Measurements from ENCODE around the gene ARHGAP44. TPM values are rescaled to one million over a fixed set of nuclear protein-coding genes. Genes with fewer than 3 reads are reported as not detected.

Gene ARHGAP44
- total and polyA plus RNA-seq, 2 donors (not counting 3 experiments of a cell fraction or from before 2014, with no cell fraction given), result 0.11 to 0.42 TPM

DNA sequence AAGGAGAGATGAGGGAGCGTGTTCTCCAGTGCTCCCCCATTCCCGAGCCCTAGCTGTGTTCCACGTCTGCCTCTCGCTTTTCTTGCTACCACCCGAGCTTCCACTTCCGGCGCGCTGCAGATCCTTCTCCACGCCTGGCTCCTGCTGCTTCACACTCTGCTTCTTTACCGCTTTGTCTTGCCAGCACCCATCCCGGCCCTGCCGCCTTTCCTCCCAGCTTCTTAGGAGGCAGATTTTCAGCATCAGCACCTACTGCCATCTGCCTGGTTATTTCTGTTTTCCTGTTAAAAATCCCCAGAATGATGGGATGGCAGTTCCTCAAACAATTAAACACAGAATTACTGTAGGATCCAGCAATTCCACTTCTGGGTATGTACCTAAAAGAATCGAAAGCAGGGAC, 163.9 kb downstream of the ARHGAP44 start:
- no peaks in the 10 kb centered on the region for H3K79me2 ChIP-seq (ENCODE audit: control insufficient read depth, insufficient read depth, low read length)
- no peak for FAIRE-seq
- no peaks in the 10 kb centered on the region for H3K9me3 ChIP-seq (replicated peaks; ENCODE audit: control insufficient read depth, insufficient read depth, low read length)
- H3K9ac ChIP-seq (replicated peaks; ENCODE audit: extremely low read depth, insufficient read depth, low read length), result no peak overlapping the region
- no peak overlapping the region for H3K4me3 ChIP-seq (replicated peaks in 1 of 3; ENCODE audit: insufficient read depth in 1 of 3, low read depth in 1 of 3, low read length in 3 of 3)
- ChIA-PET POLR2A (interaction anchor here (0.8 kb wide), 1 partner anchor 20 kb away, joined by 3 read pairs; no protein-coding TSS in a partner anchor), CTCF (no interaction called here)
- H3K27ac ChIP-seq (ENCODE audit: insufficient read depth, low read depth, low read length), result no peak overlapping the region
- H3K36me3 ChIP-seq (ENCODE audit: control insufficient read depth in 2 of 2, extremely low read depth in 1 of 2, insufficient read depth in 2 of 2, low read length in 2 of 2), result no peaks in the 10 kb centered on the region
- no TSS peak for BruUV-seq (replicated peaks)
- TF ChIP-seq MYC (IDR thresholded peaks at IDR 0.05; ENCODE audit: low read depth, low read length) (no peak), JUN (IDR thresholded peaks at IDR 0.05; ENCODE audit: borderline replicate concordance, insufficient read depth, insufficient read length, low read depth) (no peak), FOS (IDR thresholded peaks at IDR 0.05; ENCODE audit: borderline replicate concordance, insufficient read depth, low read length) (no peak), POLR2A (IDR thresholded peaks at IDR 0.05; ENCODE audit: low read depth, low read length) (no peak)
- TF ChIP-seq, protein P1, sequence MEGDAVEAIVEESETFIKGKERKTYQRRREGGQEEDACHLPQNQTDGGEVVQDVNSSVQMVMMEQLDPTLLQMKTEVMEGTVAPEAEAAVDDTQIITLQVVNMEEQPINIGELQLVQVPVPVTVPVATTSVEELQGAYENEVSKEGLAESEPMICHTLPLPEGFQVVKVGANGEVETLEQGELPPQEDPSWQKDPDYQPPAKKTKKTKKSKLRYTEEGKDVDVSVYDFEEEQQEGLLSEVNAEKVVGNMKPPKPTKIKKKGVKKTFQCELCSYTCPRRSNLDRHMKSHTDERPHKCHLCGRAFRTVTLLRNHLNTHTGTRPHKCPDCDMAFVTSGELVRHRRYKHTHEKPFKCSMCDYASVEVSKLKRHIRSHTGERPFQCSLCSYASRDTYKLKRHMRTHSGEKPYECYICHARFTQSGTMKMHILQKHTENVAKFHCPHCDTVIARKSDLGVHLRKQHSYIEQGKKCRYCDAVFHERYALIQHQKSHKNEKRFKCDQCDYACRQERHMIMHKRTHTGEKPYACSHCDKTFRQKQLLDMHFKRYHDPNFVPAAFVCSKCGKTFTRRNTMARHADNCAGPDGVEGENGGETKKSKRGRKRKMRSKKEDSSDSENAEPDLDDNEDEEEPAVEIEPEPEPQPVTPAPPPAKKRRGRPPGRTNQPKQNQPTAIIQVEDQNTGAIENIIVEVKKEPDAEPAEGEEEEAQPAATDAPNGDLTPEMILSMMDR (IDR thresholded peaks at IDR 0.05; ENCODE audit: extremely low read depth in 1 of 2, insufficient read depth in 1 of 2, low read depth in 1 of 2, low read length in 2 of 2), result no peak
- H3K9me1 ChIP-seq (replicated peaks; ENCODE audit: control insufficient read depth, extremely low read depth, insufficient read depth, low read length), result no peaks in the 10 kb centered on the region
- dilution Hi-C loops (cut with MboI; ENCODE audit: extremely low pct_ligation_motif_present, low sequenced_read_pairs), result loop anchor here (25.0 kb wide), 1 partner anchor 91 kb away; no protein-coding TSS in a partner anchor
- intact Hi-C loops (cut with micrococcal nuclease), result no loop called here
- H3K27me3 ChIP-seq (ENCODE audit: control insufficient read depth in 2 of 2, insufficient read depth in 2 of 2, low read length in 2 of 2), result no peaks in the 10 kb centered on the region
- H3K4me2 ChIP-seq (ENCODE audit: insufficient read depth, low read length), result no peak overlapping the region
- H2AFZ ChIP-seq (ENCODE audit: low read depth, low read length), result no peak overlapping the region
- H4K20me1 ChIP-seq (replicated peaks; ENCODE audit: control insufficient read depth, extremely low read depth, insufficient read depth, low read length), result no peaks in the 10 kb centered on the region
- no peak for DNase-seq (ENCODE audit: low read depth, low spot score)
- H3K4me1 ChIP-seq (ENCODE audit: control insufficient read depth, extremely low read depth, insufficient read depth, low read length), result no peaks in the 10 kb centered on the region

DNA sequence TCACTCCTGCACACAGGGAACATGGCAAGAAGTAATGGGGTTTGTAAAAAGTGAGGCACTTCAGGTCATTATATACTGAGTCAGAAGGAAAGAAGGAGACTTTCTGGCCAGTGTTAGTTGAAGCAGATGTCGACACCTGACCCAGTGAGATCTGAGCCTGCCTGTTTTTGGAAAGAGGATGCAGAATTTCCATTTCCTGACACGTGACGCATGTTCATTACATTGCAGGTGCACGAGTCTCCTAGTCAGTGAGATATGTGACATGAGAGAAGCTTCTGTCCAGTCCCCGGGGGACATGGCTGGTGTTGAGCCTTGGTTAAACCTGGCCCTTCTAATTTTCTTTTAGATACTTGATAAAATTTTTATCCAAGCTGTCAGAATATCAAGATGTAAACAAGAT, 166.2 kb downstream of the ARHGAP44 start:
- no peak overlapping the region for H2AFZ ChIP-seq (ENCODE audit: low read depth, low read length)
- H3K9me3 ChIP-seq (replicated peaks; ENCODE audit: control insufficient read depth, insufficient read depth, low read length), result no peaks in the 10 kb centered on the region
- H4K20me1 ChIP-seq (replicated peaks; ENCODE audit: control insufficient read depth, extremely low read depth, insufficient read depth, low read length), result no peaks in the 10 kb centered on the region
- no peak overlapping the region for H3K4me2 ChIP-seq (ENCODE audit: insufficient read depth, low read length)
- intact Hi-C loops (cut with micrococcal nuclease), result loop anchor here (5.0 kb wide), 1 partner anchor 588 kb away; no protein-coding TSS in a partner anchor
- CTCF ChIA-PET, result no interaction called here
- BruUV-seq (replicated peaks), result no TSS peak
- H3K4me3 ChIP-seq (replicated peaks in 1 of 3; ENCODE audit: insufficient read depth in 1 of 3, low read depth in 1 of 3, low read length in 3 of 3), result no peak overlapping the region
- TF ChIP-seq, protein P1 (IDR thresholded peaks at IDR 0.05; ENCODE audit: extremely low read depth in 1 of 2, insufficient read depth in 1 of 2, low read depth in 1 of 2, low read length in 2 of 2), result no peak
- TF ChIP-seq EZH2 (IDR thresholded peaks at IDR 0.05; ENCODE audit: borderline replicate concordance, low read depth, low read length, severe bottlenecking) (no peak), POLR2A (IDR thresholded peaks at IDR 0.05; ENCODE audit: low read depth, low read length) (no peak), JUN (IDR thresholded peaks at IDR 0.05; ENCODE audit: borderline replicate concordance, insufficient read depth, insufficient read length, low read depth) (no peak), GATA2 (IDR thresholded peaks at IDR 0.05; ENCODE audit: insufficient read depth, insufficient read length, low read depth, low read length) (no peak), POLR2AphosphoS5 (IDR thresholded peaks at IDR 0.05; ENCODE audit: insufficient read depth, low read depth, low read length) (no peak), MYC (IDR thresholded peaks at IDR 0.05; ENCODE audit: low read depth, low read length) (no peak)
- TF ChIP-seq, protein P2, sequence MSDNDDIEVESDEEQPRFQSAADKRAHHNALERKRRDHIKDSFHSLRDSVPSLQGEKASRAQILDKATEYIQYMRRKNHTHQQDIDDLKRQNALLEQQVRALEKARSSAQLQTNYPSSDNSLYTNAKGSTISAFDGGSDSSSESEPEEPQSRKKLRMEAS (IDR thresholded peaks at IDR 0.05; ENCODE audit: insufficient read depth, insufficient read length), result no peak
- FAIRE-seq (no peak), DNase-seq (ENCODE audit: low read depth, low spot score) (no peak)
- no peaks in the 10 kb centered on the region for H3K9me1 ChIP-seq (replicated peaks; ENCODE audit: control insufficient read depth, extremely low read depth, insufficient read depth, low read length)
- H3K4me1 ChIP-seq (ENCODE audit: control insufficient read depth, extremely low read depth, insufficient read depth, low read length), result no peaks in the 10 kb centered on the region
- H3K27ac ChIP-seq (ENCODE audit: insufficient read depth, low read depth, low read length), result no peak overlapping the region
- POLR2A ChIA-PET, result no interaction called here
- dilution Hi-C loops (cut with MboI; ENCODE audit: extremely low pct_ligation_motif_present, low sequenced_read_pairs), result loop anchor here (25.0 kb wide), 1 partner anchor 93 kb away; no protein-coding TSS in a partner anchor
- no peaks in the 10 kb centered on the region for H3K27me3 ChIP-seq (ENCODE audit: control insufficient read depth in 2 of 2, insufficient read depth in 2 of 2, low read length in 2 of 2)
- no peak overlapping the region for H3K9ac ChIP-seq (replicated peaks; ENCODE audit: extremely low read depth, insufficient read depth, low read length)
- no peaks in the 10 kb centered on the region for H3K79me2 ChIP-seq (ENCODE audit: control insufficient read depth, insufficient read depth, low read length)
- H3K36me3 ChIP-seq (ENCODE audit: control insufficient read depth in 2 of 2, extremely low read depth in 1 of 2, insufficient read depth in 2 of 2, low read length in 2 of 2), result no peaks in the 10 kb centered on the region

Measured in endothelial cell of umbilical vein (primary cell).